Measurements from ENCODE around the gene CATSPER2. TPM values are rescaled to one million over a fixed set of nuclear protein-coding genes. Genes with fewer than 3 reads are reported as not detected.
"Not testable (repeated sequence)": the region's sequence is repeated elsewhere in the genome, so short reads cannot be mapped to it uniquely, and the experiment has no call there.

The CATSPER2 gene
- total RNA-seq: 17.2 and 21.3 TPM in 2 replicates
- total RNA-seq (2013): 5.4 TPM
- 6.7 and 7.9 TPM in 2 replicates for polyA plus RNA-seq
- 2.1 and 3.6 TPM in 2 replicates for polyA minus RNA-seq

GRCh38 chr15:43648649-43649429, at the start of gene CATSPER2:
Gene CATSPER2 (minus strand): TSS chr15:43648844. CDS start chr15:43648061, 783 bp downstream.
- peak; percentile 62 for ATAC-seq (ENCODE audit: low read depth)
- no peak for DNase-seq
- intact Hi-C loops (cut with micrococcal nuclease): no loop called here

GRCh38 chr15:43693148-43694022, 44.7 kb upstream of the CATSPER2 start, which contains the start of gene CKMT1A:
Gene CKMT1A (plus strand): TSS chr15:43693859. CDS start chr15:43694051, 192 bp downstream.
- H3K27me3 Mint-ChIP-seq: peaks cover 14% of the 10 kb centered on the region
- H3K4me3 Mint-ChIP-seq; H3K9me3 Mint-ChIP-seq (ENCODE audit: insufficient read depth); H3K27me3 ChIP-seq (replicated peaks in 1 of 4; ENCODE audit: control extremely low read depth in 1 of 4, control insufficient read depth in 3 of 4, insufficient read depth in 4 of 4, low read length in 3 of 4); H3K27ac Mint-ChIP-seq; ATAC-seq (ENCODE audit: low read depth); H3K4me1 Mint-ChIP-seq; H2AFZ ChIP-seq (ENCODE audit: insufficient read depth, low read depth, low read length, poor library complexity, severe bottlenecking); intact Hi-C loops (cut with micrococcal nuclease); H4K20me1 ChIP-seq (ENCODE audit: control insufficient read depth, insufficient read depth, low read length, poor library complexity, severe bottlenecking); H3K79me2 ChIP-seq (ENCODE audit: control insufficient read depth, insufficient read depth, low read length); CTCF ChIA-PET; H3K4me3 ChIP-seq (ENCODE audit: control extremely low read depth in 1 of 5, extremely low read depth in 1 of 5, insufficient read depth in 1 of 5, low read depth in 2 of 5, low read length in 4 of 5); H3K4me2 ChIP-seq (replicated peaks; ENCODE audit: low read depth, low read length, poor library complexity, severe bottlenecking); H3K36me3 ChIP-seq (replicated peaks in 1 of 2; ENCODE audit: control extremely low read depth in 1 of 2, control insufficient read depth in 1 of 2, extremely low read depth in 1 of 2, insufficient read depth in 2 of 2, low read length in 1 of 2); H3K9ac ChIP-seq (ENCODE audit: low read length); DNase-seq; H3K4me1 ChIP-seq (ENCODE audit: control insufficient read depth in 2 of 2, insufficient read depth in 2 of 2, low read length in 2 of 2); H3K9me3 ChIP-seq (ENCODE audit: control extremely low read depth in 1 of 3, control insufficient read depth in 2 of 3, insufficient read depth in 1 of 3, low read length in 2 of 3); H3K27ac ChIP-seq (ENCODE audit: low read length in 2 of 2); POLR2A ChIA-PET: not testable (repeated sequence)
- WGBS (ENCODE audit: insufficient coverage): no CpG with 5 or more reads among the region's 43 CpGs

More at GRCh38 chr15:43648649-43649429, at the start of gene CATSPER2:
- Histone ChIP-seq H3K9me3 (ENCODE audit: control extremely low read depth in 1 of 3, control insufficient read depth in 2 of 3, insufficient read depth in 1 of 3, low read length in 2 of 3) (no peaks in the 10 kb centered on the region), H4K20me1 (ENCODE audit: control insufficient read depth, insufficient read depth, low read length, poor library complexity, severe bottlenecking) (no peaks in the 10 kb centered on the region), H3K79me2 (ENCODE audit: control insufficient read depth, insufficient read depth, low read length) (no peaks in the 10 kb centered on the region), H3K4me2 (replicated peaks; ENCODE audit: low read depth, low read length, poor library complexity, severe bottlenecking) (no peak within 1 kb of the TSS), H3K4me3 (ENCODE audit: control extremely low read depth in 1 of 5, extremely low read depth in 1 of 5, insufficient read depth in 1 of 5, low read depth in 2 of 5, low read length in 4 of 5) (no peak within 1 kb of the TSS), H3K27ac (ENCODE audit: low read length in 2 of 2) (no peak within 1 kb of the TSS), H3K9ac (ENCODE audit: low read length) (no peak within 1 kb of the TSS), H3K27me3 (replicated peaks in 1 of 4; ENCODE audit: control extremely low read depth in 1 of 4, control insufficient read depth in 3 of 4, insufficient read depth in 4 of 4, low read length in 3 of 4) (no peaks in the 10 kb centered on the region), H2AFZ (ENCODE audit: insufficient read depth, low read depth, low read length, poor library complexity, severe bottlenecking) (no peak within 1 kb of the TSS), H3K4me1 (ENCODE audit: control insufficient read depth in 2 of 2, insufficient read depth in 2 of 2, low read length in 2 of 2) (peaks cover 0 to 3% of the 10 kb centered on the region in 2 donors), H3K36me3 (replicated peaks in 1 of 2; ENCODE audit: control extremely low read depth in 1 of 2, control insufficient read depth in 1 of 2, extremely low read depth in 1 of 2, insufficient read depth in 2 of 2, low read length in 1 of 2) (peaks cover 0 to 3% of the 10 kb centered on the region in 2 experiments)
- POLR2A ChIA-PET: no interaction called here
- H3K27ac Mint-ChIP-seq: no peak within 1 kb of the TSS
- H3K9me3 Mint-ChIP-seq (ENCODE audit: insufficient read depth): no peaks in the 10 kb centered on the region
- no peaks in the 10 kb centered on the region for H3K27me3 Mint-ChIP-seq
- peaks cover 8% of the 10 kb centered on the region for H3K4me1 Mint-ChIP-seq
- WGBS (ENCODE audit: insufficient coverage): 97% methylated on average over 85 of the region's 85 CpGs
- no peak for TF ChIP-seq CTCF (IDR thresholded peaks at IDR 0.05)
- TF ChIP-seq EZH2 (IDR thresholded peaks at IDR 0.05; ENCODE audit: borderline replicate concordance, insufficient read depth, low read depth, low read length, poor library complexity, severe bottlenecking): no peak
- CTCF ChIA-PET: no interaction called here
- H3K4me3 Mint-ChIP-seq: no peak within 1 kb of the TSS

GRCh38 chr15:43692679-43693078, 44.0 kb upstream of the CATSPER2 start:
- peaks cover 12% of the 10 kb centered on the region for H3K27me3 Mint-ChIP-seq
- H3K4me1 ChIP-seq (ENCODE audit: control insufficient read depth in 2 of 2, insufficient read depth in 2 of 2, low read length in 2 of 2); H3K27ac Mint-ChIP-seq; H3K9me3 ChIP-seq (ENCODE audit: control extremely low read depth in 1 of 3, control insufficient read depth in 2 of 3, insufficient read depth in 1 of 3, low read length in 2 of 3); H3K4me3 ChIP-seq (ENCODE audit: control extremely low read depth in 1 of 5, extremely low read depth in 1 of 5, insufficient read depth in 1 of 5, low read depth in 2 of 5, low read length in 4 of 5); H3K27ac ChIP-seq (ENCODE audit: low read length in 2 of 2); H3K79me2 ChIP-seq (ENCODE audit: control insufficient read depth, insufficient read depth, low read length); intact Hi-C loops (cut with micrococcal nuclease); H2AFZ ChIP-seq (ENCODE audit: insufficient read depth, low read depth, low read length, poor library complexity, severe bottlenecking); H3K27me3 ChIP-seq (replicated peaks in 1 of 4; ENCODE audit: control extremely low read depth in 1 of 4, control insufficient read depth in 3 of 4, insufficient read depth in 4 of 4, low read length in 3 of 4); H3K4me1 Mint-ChIP-seq; H4K20me1 ChIP-seq (ENCODE audit: control insufficient read depth, insufficient read depth, low read length, poor library complexity, severe bottlenecking); CTCF ChIA-PET; DNase-seq; POLR2A ChIA-PET; H3K4me2 ChIP-seq (replicated peaks; ENCODE audit: low read depth, low read length, poor library complexity, severe bottlenecking); H3K9ac ChIP-seq (ENCODE audit: low read length); H3K9me3 Mint-ChIP-seq (ENCODE audit: insufficient read depth); ATAC-seq (ENCODE audit: low read depth); H3K36me3 ChIP-seq (replicated peaks in 1 of 2; ENCODE audit: control extremely low read depth in 1 of 2, control insufficient read depth in 1 of 2, extremely low read depth in 1 of 2, insufficient read depth in 2 of 2, low read length in 1 of 2); H3K4me3 Mint-ChIP-seq: not testable (repeated sequence)
- WGBS (ENCODE audit: insufficient coverage): no CpG with 5 or more reads among the region's 7 CpGs

All from B cell (primary cell).